GM23338 (cell line): ENCODE results near the gene THSD4. TPM values are rescaled to one million over a fixed set of nuclear protein-coding genes. Genes with fewer than 3 reads are reported as not detected.

Experiments
- ATAC-seq: fragments of 200-7000 bp; cut with Tn5 transposase; 3 replicates; pipeline ENCODE4 v1.9.1; 2020
- DNase-seq: peaks from one replicate; pipeline ENCODE4 v3.0.0-alpha.2; 2015; ENCODE audit warnings: low spot score
- H2AFZ ChIP-seq: fragments of 200-600 bp; sonication (generic); 2 replicates; pipeline ENCODE4 v1.8.0; 2016; ENCODE audit warnings: antibody characterized with exemption, mild to moderate bottlenecking, moderate library complexity
- H3F3A ChIP-seq: fragments of 200-600 bp; sonication (generic); replicated peaks from 2 replicates; pipeline ENCODE4 v1.8.0; 2017; ENCODE audit warnings: antibody characterized with exemption, mixed run types, low read depth
- H3K27ac ChIP-seq: fragments of 200-600 bp; sonication (generic); 2 replicates; pipeline ENCODE4 v1.6.1; 2016; ENCODE audit warnings: low read depth
- H3K27me3 ChIP-seq: fragments of 200-600 bp; sonication (generic); 2 replicates; pipeline ENCODE4 v1.8.0; 2016; ENCODE audit warnings: mild to moderate bottlenecking, mixed run types, moderate library complexity; ENCODE audit not compliant: insufficient read depth
- H3K36me3 ChIP-seq: fragments of 200-600 bp; sonication (generic); 2 replicates; pipeline ENCODE4 v1.8.0; 2016; ENCODE audit warnings: mild to moderate bottlenecking; ENCODE audit not compliant: insufficient read depth
- H3K4me1 ChIP-seq: fragments of 200-600 bp; sonication (generic); 2 replicates; pipeline ENCODE4 v1.8.0; 2016; ENCODE audit warnings: mild to moderate bottlenecking, moderate library complexity; ENCODE audit not compliant: insufficient read depth
- H3K4me2 ChIP-seq: fragments of 200-600 bp; sonication (generic); 2 replicates; pipeline ENCODE4 v1.7.1; 2017; ENCODE audit warnings: mixed run types
- H3K4me3 ChIP-seq: fragments of 200-600 bp; sonication (generic); 2 replicates; pipeline ENCODE4 v1.6.1; 2016; ENCODE audit warnings: mixed run types
- H3K79me2 ChIP-seq: fragments of 200-600 bp; sonication (generic); replicated peaks from 2 replicates; pipeline ENCODE4 v1.8.0; 2017; ENCODE audit warnings: mild to moderate bottlenecking; ENCODE audit not compliant: insufficient read depth
- H3K9me2 ChIP-seq: fragments of 200-600 bp; sonication (generic); 2 replicates; pipeline ENCODE4 v1.8.0; 2017; ENCODE audit not compliant: insufficient read depth
- H4K20me1 ChIP-seq: fragments of 200-600 bp; sonication (generic); replicated peaks from 2 replicates; pipeline ENCODE4 v1.8.0; 2017; ENCODE audit warnings: mild to moderate bottlenecking; ENCODE audit not compliant: insufficient read depth
- H3K27ac Mint-ChIP-seq: 2 replicates; pipeline ENCODE4 v1.8.0; 2020; ENCODE audit warnings: inconsistent platforms, mild to moderate bottlenecking, moderate library complexity, mixed read lengths
- H3K27me3 Mint-ChIP-seq: 3 replicates; pipeline ENCODE4 v1.8.0; 2022; ENCODE audit warnings: low read depth, mild to moderate bottlenecking, moderate library complexity, mixed read lengths, inconsistent platforms; ENCODE audit not compliant: insufficient read depth, poor library complexity
- H3K36me3 Mint-ChIP-seq: 3 replicates; pipeline ENCODE4 v1.8.0; 2021; ENCODE audit warnings: low read depth, mild to moderate bottlenecking, inconsistent platforms, moderate library complexity, mixed read lengths
- H3K4me1 Mint-ChIP-seq: 3 replicates; pipeline ENCODE4 v1.8.0; 2020; ENCODE audit warnings: mild to moderate bottlenecking, inconsistent platforms, mixed read lengths
- H3K4me3 Mint-ChIP-seq: 3 replicates; pipeline ENCODE4 v1.8.0; 2021; ENCODE audit warnings: moderate library complexity, mild to moderate bottlenecking, inconsistent platforms, mixed read lengths
- H3K9me3 Mint-ChIP-seq: 3 replicates; pipeline ENCODE4 v1.8.0; 2020; ENCODE audit warnings: moderate library complexity, mild to moderate bottlenecking, inconsistent platforms, mixed read lengths
- CREB1 ChIP-seq: fragments of 250-450 bp; sonication (Bioruptor Pico); IDR thresholded peaks from 2 replicates; pipeline ENCODE4 v1.5.0; 2020; ENCODE audit warnings: low read depth, mild to moderate bottlenecking, moderate library complexity
- ETS1 ChIP-seq: IDR thresholded peaks from 2 replicates; pipeline ENCODE4 v1.6.1; 2016; ENCODE audit warnings: antibody characterized with exemption
- EZH2 ChIP-seq: fragments of 200-600 bp; sonication (generic); IDR thresholded peaks from one replicate; pipeline ENCODE4 v1.8.0; 2017; ENCODE audit warnings: antibody characterized with exemption, mild to moderate bottlenecking, low read depth; ENCODE audit not compliant: unreplicated experiment
- EZH2phosphoT487 ChIP-seq: fragments of 200-600 bp; sonication (generic); IDR thresholded peaks from one replicate; pipeline ENCODE4 v1.8.1; 2018; ENCODE audit warnings: antibody characterized with exemption; ENCODE audit not compliant: unreplicated experiment
- JUNB ChIP-seq: IDR thresholded peaks from one replicate; pipeline ENCODE4 v1.6.1; 2016; ENCODE audit warnings: antibody characterized with exemption; ENCODE audit not compliant: unreplicated experiment
- NANOG ChIP-seq: IDR thresholded peaks from 2 replicates; pipeline ENCODE4 v1.6.1; 2016; ENCODE audit warnings: antibody characterized with exemption, borderline replicate concordance
- POLR2AphosphoS5 ChIP-seq: IDR thresholded peaks from 2 replicates; pipeline ENCODE4 v1.6.1; 2016; ENCODE audit warnings: antibody characterized with exemption, low read depth
- REST ChIP-seq: IDR thresholded peaks from one replicate; pipeline ENCODE4 v1.6.1; 2018; ENCODE audit warnings: antibody characterized with exemption; ENCODE audit not compliant: unreplicated experiment
- STAT1 ChIP-seq: IDR thresholded peaks from one replicate; pipeline ENCODE4 v1.6.1; 2016; ENCODE audit warnings: antibody characterized with exemption; ENCODE audit not compliant: unreplicated experiment
- ZNF114 ChIP-seq: fragments of 250-450 bp; sonication (Bioruptor Pico); IDR thresholded peaks from 2 replicates; pipeline ENCODE4 v1.5.0; 2020; ENCODE audit warnings: mild to moderate bottlenecking, moderate library complexity
- ZNF331 ChIP-seq: fragments of 250-450 bp; sonication (Bioruptor Pico); IDR thresholded peaks from 2 replicates; pipeline ENCODE4 v1.5.0; 2020; ENCODE audit warnings: low read depth, mild to moderate bottlenecking, moderate library complexity
- ZNF462 ChIP-seq: fragments of 250-450 bp; sonication (Bioruptor Pico); IDR thresholded peaks from 2 replicates; pipeline ENCODE4 v1.5.0; 2020; ENCODE audit warnings: mild to moderate bottlenecking, moderate library complexity
- polyA plus RNA-seq: library from polyadenylated mRNA; unstranded; fragments of >200 nt; fragmentation: Nextera tagmentation; extraction: Ambion mirVana; gene quantifications from 2 replicates; pipeline ENCODE4 v1.2.1, GENCODE V29; 2016
- total RNA-seq: library from RNA; depleted of rRNA; stranded (reverse); fragments of >200 nt; shearing (Covaris generic); gene quantifications from 2 replicates; pipeline ENCODE4 v1.2.3, GENCODE V29; 2014

The THSD4 gene
- total and polyA plus RNA-seq, 2 experiments from 2014 or later = 2.0 to 7.4 TPM

- no peaks in the 10 kb centered on the region for H3K9me2 ChIP-seq
- TF ChIP-seq ZNF114 (CRISPR knock-in tag) (no peak), NANOG (no peak), ZNF462 (CRISPR knock-in tag) (no peak), EZH2phosphoT487 (no peak), CREB1 (CRISPR knock-in tag) (no peak), ZNF331 (CRISPR knock-in tag) (no peak), STAT1 (no peak), POLR2AphosphoS5 (no peak), REST (no peak), EZH2 (no peak), ETS1 (no peak), JUNB (no peak)
- H3K27ac ChIP-seq = no peak overlapping the region
- H3K36me3 ChIP-seq = no peaks in the 10 kb centered on the region
- no peak for ATAC-seq
- H3K79me2 ChIP-seq = no peaks in the 10 kb centered on the region
- no peaks in the 10 kb centered on the region for H4K20me1 ChIP-seq
- H3K36me3 Mint-ChIP-seq = peaks cover 3% of the 10 kb centered on the region
- no peak overlapping the region for H3K4me3 ChIP-seq
- H3K27ac Mint-ChIP-seq = no peak overlapping the region
- H3K9me3 Mint-ChIP-seq = peaks cover 5% of the 10 kb centered on the region
- peaks cover 2% of the 10 kb centered on the region for H3K4me1 ChIP-seq
- H3K4me3 Mint-ChIP-seq = no peak overlapping the region
- H3K4me2 ChIP-seq = no peak overlapping the region
- H3K27me3 Mint-ChIP-seq = peaks cover 3% of the 10 kb centered on the region
- H3K27me3 ChIP-seq = no peaks in the 10 kb centered on the region
- no peak for DNase-seq
- H3F3A ChIP-seq = no peaks in the 10 kb centered on the region
- peaks cover 7% of the 10 kb centered on the region for H3K4me1 Mint-ChIP-seq
- no peak overlapping the region for H2AFZ ChIP-seq
Observed at GRCh38 chr15:71812966-71813722, 697.9 kb downstream of the THSD4 start.
